KOPT-K1 (cell line): ENCODE results near the gene GASK1B.

Experiments used
- H3K27ac ChIP-seq: fragments of 200-600 bp; sonication (generic); 2 replicates; pipeline ENCODE4 v1.5.1; 2016; ENCODE audit warnings: antibody characterized with exemption, mild to moderate bottlenecking, low read depth, low read length; ENCODE audit not compliant: poor library complexity, severe bottlenecking
- H3K36me3 ChIP-seq: fragments of 200-600 bp; sonication (generic); 2 replicates; pipeline ENCODE4 v1.5.1; 2017; ENCODE audit warnings: antibody characterized with exemption, mild to moderate bottlenecking, low read length, moderate library complexity; ENCODE audit not compliant: insufficient read depth
- H3K9me3 ChIP-seq: fragments of 200-600 bp; sonication (generic); 2 replicates; pipeline ENCODE4 v1.5.1; 2017; ENCODE audit warnings: antibody characterized with exemption, low read length, mild to moderate bottlenecking; ENCODE audit not compliant: insufficient read depth, poor library complexity, severe bottlenecking

Gene GASK1B

DNA sequence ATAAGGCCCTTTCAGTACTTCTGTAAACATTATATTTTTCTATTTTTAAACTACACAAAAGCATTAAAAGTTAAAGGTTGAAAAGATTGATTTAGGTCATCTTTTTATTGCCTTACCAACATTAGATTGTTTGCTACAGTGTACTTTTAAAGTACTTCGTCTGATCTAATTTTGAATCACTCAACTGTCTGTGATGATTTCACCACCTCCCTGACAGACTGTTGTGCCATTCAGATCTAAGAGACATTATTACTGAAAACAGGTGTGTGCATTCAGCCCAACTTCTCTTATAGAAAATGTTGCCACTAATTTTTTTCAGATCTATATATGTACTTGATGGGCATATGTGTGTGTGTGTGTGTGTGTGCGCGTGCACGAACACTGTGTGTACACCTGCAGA lies 39.3 kb downstream of the GASK1B start:
- no peak overlapping the region for H3K27ac ChIP-seq
- no peaks in the 10 kb centered on the region for H3K9me3 ChIP-seq
- H3K36me3 ChIP-seq: no peaks in the 10 kb centered on the region

DNA sequence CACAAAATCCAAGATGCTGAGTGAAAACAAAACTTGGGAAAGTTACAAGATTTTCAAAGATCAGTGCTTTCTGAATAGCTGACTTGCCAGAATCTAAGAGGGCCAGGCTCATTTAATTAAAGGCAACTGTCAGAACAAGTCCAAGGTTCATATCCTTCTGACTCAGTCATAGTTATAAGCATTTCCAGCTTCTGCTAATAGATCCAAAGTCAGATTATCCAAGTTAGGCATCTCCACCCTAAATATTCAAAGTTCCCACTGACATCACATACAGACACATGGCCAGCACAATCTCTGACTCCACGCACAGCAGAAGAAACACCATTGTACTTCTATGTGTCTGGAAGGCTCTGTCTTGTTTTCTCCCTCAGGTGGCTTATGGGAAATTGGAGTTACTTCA lies 41.8 kb downstream of the GASK1B start:
- Histone ChIP-seq H3K27ac (no peak overlapping the region), H3K9me3 (no peaks in the 10 kb centered on the region), H3K36me3 (no peaks in the 10 kb centered on the region)

DNA sequence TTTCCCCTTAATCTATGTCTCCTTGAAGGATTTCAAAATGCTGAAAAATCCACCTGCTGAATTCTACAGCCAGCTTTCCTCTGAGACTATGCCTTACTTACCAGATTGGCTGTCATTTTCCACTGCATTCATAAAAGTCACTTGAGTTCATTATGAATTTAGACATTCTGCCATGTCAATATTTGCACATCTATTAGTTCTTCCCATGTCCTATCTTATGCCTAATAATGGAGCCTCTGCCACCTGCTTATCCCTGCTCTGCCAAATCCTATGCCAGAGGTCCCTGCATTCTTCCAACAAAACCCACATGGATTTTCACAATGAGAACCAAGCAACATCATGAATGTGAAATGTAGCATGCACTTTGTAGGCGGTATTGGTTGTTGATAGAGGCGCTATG lies 42.6 kb downstream of the GASK1B start:
- Histone ChIP-seq H3K36me3 (no peaks in the 10 kb centered on the region), H3K9me3 (no peaks in the 10 kb centered on the region), H3K27ac (no peak overlapping the region)

DNA sequence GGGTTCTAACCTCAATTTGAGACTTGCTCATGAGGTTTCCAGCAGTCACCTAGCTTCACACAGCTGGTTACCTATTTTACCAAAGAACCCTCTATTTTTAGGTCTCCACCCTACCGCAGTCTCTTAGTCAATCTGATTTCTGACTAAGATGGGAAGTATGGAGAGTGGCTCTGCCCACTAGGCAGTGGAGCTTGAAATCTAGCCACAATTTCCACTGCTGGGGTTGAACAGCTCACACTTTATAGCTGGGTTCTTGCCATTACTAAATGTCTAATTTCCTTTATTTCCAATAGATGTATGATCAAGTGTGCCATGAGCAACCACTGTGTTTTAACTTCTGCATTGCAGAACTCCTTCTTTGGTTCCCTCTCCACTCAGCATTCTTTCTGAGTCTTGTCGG lies 43.1 kb downstream of the GASK1B start:
- Histone ChIP-seq H3K27ac (no peak overlapping the region), H3K36me3 (no peaks in the 10 kb centered on the region), H3K9me3 (no peaks in the 10 kb centered on the region)

DNA sequence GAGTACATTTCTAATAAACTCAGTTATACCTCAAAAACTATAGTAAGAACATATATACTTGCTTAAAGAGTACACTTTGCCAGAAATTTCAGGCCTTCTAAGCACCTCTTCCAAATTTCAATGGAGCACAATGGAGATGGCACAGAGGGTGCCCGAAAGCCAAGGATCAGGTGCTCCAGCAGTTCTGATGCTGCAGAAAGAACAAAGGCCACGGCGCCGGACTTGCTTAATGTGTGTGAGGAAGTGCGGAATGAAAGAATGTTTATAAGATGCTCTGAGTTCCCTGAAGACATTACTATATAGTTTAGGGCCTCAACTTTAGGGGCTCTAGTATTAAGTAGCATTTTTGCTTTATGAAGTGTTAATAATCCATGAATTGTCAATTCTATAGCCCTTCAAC lies 44.3 kb downstream of the GASK1B start:
- H3K9me3 ChIP-seq: no peaks in the 10 kb centered on the region
- no peak overlapping the region for H3K27ac ChIP-seq
- no peaks in the 10 kb centered on the region for H3K36me3 ChIP-seq

DNA sequence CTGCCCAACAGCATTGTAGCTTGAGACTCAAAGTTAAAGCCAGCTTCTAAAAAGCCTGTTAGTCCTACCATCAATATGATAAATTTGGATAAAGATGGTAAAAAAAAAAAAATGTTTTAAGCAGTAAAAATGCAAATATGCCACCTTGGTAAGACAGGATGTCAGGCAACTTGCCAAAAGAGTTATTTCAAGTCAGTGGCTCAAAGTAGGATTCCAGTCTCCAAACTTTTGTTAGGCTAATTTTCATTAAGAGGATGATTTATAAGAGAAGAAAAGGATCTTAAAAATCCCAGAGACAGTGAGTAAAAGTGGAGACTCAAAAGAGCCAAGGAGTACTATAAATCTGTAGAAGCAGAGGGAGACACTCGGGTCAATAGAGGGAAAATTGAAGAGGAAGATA lies 47.5 kb downstream of the GASK1B start:
- H3K36me3 ChIP-seq: no peaks in the 10 kb centered on the region
- no peak overlapping the region for H3K27ac ChIP-seq
- no peaks in the 10 kb centered on the region for H3K9me3 ChIP-seq
